Smooth muscle cell of the umbilical artery (primary cell): ENCODE measurements around the gene IFNG-AS1. TPM values are rescaled to one million over a fixed set of nuclear protein-coding genes. Genes with fewer than 3 reads are reported as not detected.

ENCODE experiments used
- total RNA-seq: library from RNA; depleted of rRNA; stranded (reverse); fragments of >200 nt; gene quantifications from 2 replicates; pipeline ENCODE4 v1.2.3, GENCODE V29; 2014

Gene IFNG-AS1
- not detected in 2 replicates for total RNA-seq

GRCh38 chr12:67989184-67989920 is at the start of gene IFNG-AS1:
IFNG-AS1 (plus strand) TSS chr12:67989447.

Other genes starting within 250 kb of the IFNG-AS1 start
- gene IFNG, start 170.3 kb downstream of the IFNG-AS1 start, total RNA-seq, result not detected in 2 replicates
- gene IL26, start 236.4 kb downstream of the IFNG-AS1 start, total RNA-seq, result not detected in 2 replicates